Mucosa of rectum (tissue), 2 donors: ENCODE measurements around the gene CENPF.
"Not testable (repeated sequence)": the region's sequence is repeated elsewhere in the genome, so short reads cannot be mapped to it uniquely, and the experiment has no call there.

Source experiments
- H3K27ac ChIP-seq, 2 donors: one replicate each; pipeline ENCODE4 v1.7.0; 2013; ENCODE audit warnings: inconsistent platforms in 2 of 2, low read depth in 2 of 2, low read length in 2 of 2
- H3K27me3 ChIP-seq, 2 donors: one replicate each; pipeline ENCODE4 v1.7.0; 2013; ENCODE audit warnings: low read length in 2 of 2; ENCODE audit not compliant: control insufficient read depth in 2 of 2, insufficient read depth in 2 of 2
- H3K36me3 ChIP-seq, 2 donors: one replicate each; pipeline ENCODE4 v1.7.0; 2013; ENCODE audit warnings: low read length in 2 of 2; ENCODE audit not compliant: control insufficient read depth in 2 of 2, insufficient read depth in 2 of 2
- H3K4me1 ChIP-seq, 2 donors: one replicate each; pipeline ENCODE4 v1.7.0; 2013; ENCODE audit warnings: low read length in 2 of 2, mild to moderate bottlenecking in 1 of 2; ENCODE audit not compliant: control insufficient read depth in 2 of 2, insufficient read depth in 2 of 2
- H3K4me3 ChIP-seq, 2 donors: one replicate each; pipeline ENCODE4 v1.7.0; 2013; ENCODE audit warnings: low read length in 2 of 2
- H3K9ac ChIP-seq, 2 donors: one replicate each; pipeline ENCODE4 v1.7.0; 2013; ENCODE audit warnings: low read length in 2 of 2, low read depth in 1 of 2, mild to moderate bottlenecking in 1 of 2
- H3K9me3 ChIP-seq, 2 donors: one replicate each; pipeline ENCODE4 v1.7.0; 2013; ENCODE audit warnings: low read length in 2 of 2; ENCODE audit not compliant: control insufficient read depth in 2 of 2
- donor health status: healthy.
- donor health status: Normal muscosa, but diverticular disease.

Gene CENPF

DNA sequence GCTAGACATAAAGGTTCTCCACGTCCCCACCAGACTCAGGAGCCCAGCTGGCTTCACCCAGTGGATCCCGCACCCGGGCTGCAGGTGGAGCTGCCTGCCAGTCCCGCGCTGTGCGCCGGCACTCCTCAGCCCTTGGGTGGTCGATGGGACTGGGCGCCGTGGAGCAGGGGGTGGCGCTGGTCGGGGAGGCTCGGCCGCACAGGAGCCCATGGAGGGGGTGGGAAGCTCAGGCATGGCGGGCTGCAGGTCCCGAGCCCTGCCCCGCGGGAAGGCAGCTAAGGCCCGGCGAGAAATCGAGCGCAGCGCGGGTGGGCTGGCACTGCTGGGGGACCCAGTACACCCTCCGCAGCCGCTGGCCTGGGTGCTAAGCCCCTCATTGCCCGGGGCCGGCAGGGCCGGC, 70.0 kb downstream of the CENPF start:
- H3K36me3 ChIP-seq, H3K4me3 ChIP-seq, H3K4me1 ChIP-seq, H3K27me3 ChIP-seq, H3K9me3 ChIP-seq, H3K27ac ChIP-seq, H3K9ac ChIP-seq: not testable (repeated sequence)

DNA sequence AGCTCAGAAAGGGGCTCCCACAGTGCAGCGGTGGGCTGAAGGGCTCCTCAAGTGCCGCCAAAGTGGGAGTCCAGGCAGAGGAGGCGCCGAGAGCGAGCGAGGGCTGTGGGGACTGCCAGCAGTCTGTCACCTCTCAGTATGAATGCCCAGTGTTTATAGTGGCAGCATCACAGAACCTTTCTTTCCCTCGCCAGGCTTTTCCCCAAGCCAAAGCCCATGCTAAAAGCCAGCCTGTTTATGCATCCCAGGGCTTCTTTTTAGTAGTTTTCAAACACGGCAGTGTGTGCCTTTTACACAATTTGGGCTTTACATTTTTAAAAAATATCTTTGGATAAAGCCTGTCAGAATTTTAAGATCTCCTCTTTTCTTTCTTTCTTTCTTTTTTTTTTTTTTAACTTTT, 70.6 kb downstream of the CENPF start:
- no peaks in the 10 kb centered on the region for H3K27me3 ChIP-seq
- no peaks in the 10 kb centered on the region for H3K9me3 ChIP-seq
- no peak overlapping the region for H3K27ac ChIP-seq
- H3K4me1 ChIP-seq, result no peaks in the 10 kb centered on the region
- H3K9ac ChIP-seq, result no peak overlapping the region
- no peaks in the 10 kb centered on the region for H3K36me3 ChIP-seq
- H3K4me3 ChIP-seq, result no peak overlapping the region

DNA sequence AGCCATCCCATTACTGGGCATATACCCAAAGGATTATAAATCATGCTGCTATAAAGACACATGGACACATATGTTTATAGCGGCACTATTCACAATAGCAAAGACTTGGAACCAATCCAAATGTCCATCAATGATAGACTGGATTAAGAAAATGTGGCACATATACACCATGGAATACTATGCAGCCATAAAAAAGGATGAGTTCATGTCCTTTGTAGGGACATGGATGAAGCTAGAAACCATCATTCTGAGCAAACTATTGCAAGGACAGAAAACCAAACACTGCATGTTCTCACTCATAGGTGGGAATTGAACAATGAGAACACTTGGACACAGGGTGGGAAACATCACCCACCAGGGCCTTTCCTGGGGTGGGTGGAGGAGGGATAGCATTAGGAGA, 72.5 kb downstream of the CENPF start:
- H3K9me3 ChIP-seq, H3K9ac ChIP-seq, H3K36me3 ChIP-seq, H3K27ac ChIP-seq, H3K4me1 ChIP-seq, H3K4me3 ChIP-seq, H3K27me3 ChIP-seq: not testable (repeated sequence)

- Histone ChIP-seq H3K27me3 (no peaks in the 10 kb centered on the region), H3K4me1 (no peaks in the 10 kb centered on the region), H3K9me3 (no peaks in the 10 kb centered on the region), H3K9ac (no peak overlapping the region), H3K36me3 (no peaks in the 10 kb centered on the region), H3K27ac (no peak overlapping the region), H3K4me3 (no peak overlapping the region)
These were observed 73.8 kb downstream of the CENPF start for GRCh38 chr1:214676747-214677146.

GRCh38 chr1:214677945-214678344, 75.0 kb downstream of the CENPF start:
- H3K4me3 ChIP-seq, result no peak overlapping the region
- no peaks in the 10 kb centered on the region for H3K36me3 ChIP-seq
- no peaks in the 10 kb centered on the region for H3K4me1 ChIP-seq
- H3K27ac ChIP-seq, result no peak overlapping the region
- H3K27me3 ChIP-seq, result no peaks in the 10 kb centered on the region
- no peak overlapping the region for H3K9ac ChIP-seq
- H3K9me3 ChIP-seq, result no peaks in the 10 kb centered on the region

DNA sequence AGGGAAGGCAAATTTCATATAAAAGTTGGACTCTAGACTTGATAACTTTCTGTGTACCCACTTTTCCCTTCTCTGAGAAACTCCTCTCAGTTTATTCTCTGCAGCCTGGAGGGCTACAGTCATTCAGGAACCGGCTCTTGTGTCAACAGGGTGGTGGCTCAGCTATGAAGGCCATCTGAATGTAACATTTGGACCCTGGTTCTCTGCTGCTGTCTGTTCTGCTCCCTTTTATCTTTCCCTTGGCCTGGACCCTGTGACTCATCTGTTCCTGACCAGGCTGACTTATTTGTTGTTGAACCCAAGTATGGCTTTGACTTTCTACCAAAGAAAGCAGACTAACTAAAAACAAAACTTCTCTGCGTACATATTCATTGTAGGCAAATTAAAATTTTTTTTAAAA, 75.4 kb downstream of the CENPF start:
- no peaks in the 10 kb centered on the region for H3K27me3 ChIP-seq

DNA sequence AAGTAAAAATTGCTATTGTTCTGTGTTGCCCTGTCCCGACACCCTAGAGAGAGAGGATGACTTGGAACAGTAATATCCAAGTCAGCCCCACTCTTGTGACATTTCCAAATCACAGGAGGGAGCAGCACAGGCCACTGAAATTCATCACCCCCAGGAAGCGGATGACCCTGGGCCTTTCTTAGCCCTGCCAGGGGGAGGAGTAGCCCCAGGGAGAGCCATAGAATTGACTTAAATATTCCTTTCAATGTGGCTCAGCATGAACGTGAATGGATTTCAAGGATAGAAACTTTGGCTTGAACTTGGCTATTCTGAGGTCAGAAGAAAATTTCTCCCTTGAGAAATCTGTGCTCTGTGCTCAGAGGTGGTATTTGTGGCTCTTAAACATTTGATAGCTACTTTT, 80.6 kb downstream of the CENPF start:
- Histone ChIP-seq H3K9me3 (no peaks in the 10 kb centered on the region), H3K27me3 (no peaks in the 10 kb centered on the region), H3K27ac (no peak overlapping the region), H3K9ac (no peak overlapping the region), H3K4me1 (no peaks in the 10 kb centered on the region), H3K4me3 (no peak overlapping the region), H3K36me3 (no peaks in the 10 kb centered on the region)

More for the DNA sequence above, 75.4 kb downstream of the CENPF start:
- Histone ChIP-seq H3K9me3 (no peaks in the 10 kb centered on the region), H3K36me3 (no peaks in the 10 kb centered on the region), H3K4me3 (no peak overlapping the region), H3K9ac (no peak overlapping the region), H3K4me1 (no peaks in the 10 kb centered on the region), H3K27ac (no peak overlapping the region)

- no peaks in the 10 kb centered on the region for H3K4me1 ChIP-seq
- no peak overlapping the region for H3K9ac ChIP-seq
These were observed 82.9 kb downstream of the CENPF start for GRCh38 chr1:214685906-214686305.

DNA sequence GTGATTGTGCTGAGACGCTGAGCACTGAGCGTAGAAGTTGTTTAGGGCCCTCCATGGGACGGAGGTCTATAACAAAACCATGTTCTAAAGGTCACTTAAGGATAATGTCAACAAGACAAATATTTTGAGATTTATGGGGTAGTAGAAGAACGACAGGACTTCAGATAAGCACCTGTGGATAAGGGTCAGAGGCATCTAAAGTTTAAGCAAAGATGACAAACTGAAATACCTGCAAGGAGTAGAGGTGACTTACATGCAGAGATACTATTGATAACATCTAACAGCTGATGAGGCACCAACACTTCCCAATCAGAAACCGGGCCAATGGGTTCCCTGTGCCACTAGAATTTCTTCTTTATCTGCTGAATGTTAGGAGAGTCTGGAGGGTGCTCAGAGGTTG, 83.5 kb downstream of the CENPF start:
- H3K27me3 ChIP-seq, result no peaks in the 10 kb centered on the region
- no peaks in the 10 kb centered on the region for H3K4me1 ChIP-seq
- no peaks in the 10 kb centered on the region for H3K9me3 ChIP-seq
- no peak overlapping the region for H3K9ac ChIP-seq
- no peak overlapping the region for H3K4me3 ChIP-seq
- no peak overlapping the region for H3K27ac ChIP-seq
- H3K36me3 ChIP-seq, result no peaks in the 10 kb centered on the region

More at GRCh38 chr1:214685906-214686305, 82.9 kb downstream of the CENPF start:
- Histone ChIP-seq H3K27ac (no peak overlapping the region), H3K4me3 (no peak overlapping the region), H3K36me3 (no peaks in the 10 kb centered on the region), H3K9me3 (no peaks in the 10 kb centered on the region), H3K27me3 (no peaks in the 10 kb centered on the region)

DNA sequence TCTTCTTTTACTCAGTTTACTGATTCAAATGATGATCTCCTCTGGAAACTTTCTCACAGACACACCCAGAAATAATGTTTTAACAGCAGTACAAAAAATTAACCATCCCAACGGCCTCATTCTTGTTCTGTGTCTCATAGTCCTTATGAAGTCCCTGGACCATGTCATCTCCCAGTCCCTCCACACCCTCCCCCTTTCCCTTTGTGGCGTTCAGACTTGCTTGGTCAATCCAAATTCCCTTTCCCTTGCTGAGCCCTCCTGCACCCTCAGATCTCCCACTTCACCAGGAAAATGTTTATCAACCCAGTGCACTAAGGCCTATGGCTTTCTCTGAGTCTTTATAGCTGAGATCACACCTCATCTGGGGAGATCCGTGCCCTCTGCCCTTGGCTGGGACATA, 85.9 kb downstream of the CENPF start:
- Histone ChIP-seq H3K9me3 (no peaks in the 10 kb centered on the region), H3K9ac (no peak overlapping the region), H3K27ac (no peak overlapping the region)

DNA sequence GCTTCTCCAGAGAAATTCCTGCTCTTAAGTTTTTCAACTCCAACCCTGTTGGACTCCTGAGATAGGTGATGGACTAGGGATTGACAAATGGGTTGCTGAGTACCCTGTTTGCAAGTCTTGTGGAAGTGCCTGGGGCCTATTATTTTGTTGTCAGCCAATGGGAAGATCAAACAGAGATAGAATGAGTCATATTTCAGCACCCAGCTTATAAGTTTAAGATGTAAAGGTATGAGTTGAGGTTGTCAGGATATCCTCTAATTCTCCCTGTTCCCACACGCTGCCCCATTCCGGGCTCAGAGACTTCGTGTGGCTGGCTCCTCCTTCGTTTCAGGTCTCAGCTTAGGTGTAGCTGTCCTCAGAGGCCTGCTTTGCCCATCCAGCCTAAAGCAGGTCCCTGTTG, 91.8 kb downstream of the CENPF start:
- Histone ChIP-seq H3K9me3 (no peaks in the 10 kb centered on the region), H3K9ac (no peak overlapping the region), H3K27ac (no peak overlapping the region), H3K4me1 (no peaks in the 10 kb centered on the region), H3K36me3 (no peaks in the 10 kb centered on the region), H3K4me3 (no peak overlapping the region), H3K27me3 (no peaks in the 10 kb centered on the region)

More for the DNA sequence above, 85.9 kb downstream of the CENPF start:
- Histone ChIP-seq H3K27me3 (no peaks in the 10 kb centered on the region), H3K4me3 (no peak overlapping the region), H3K36me3 (no peaks in the 10 kb centered on the region), H3K4me1 (no peaks in the 10 kb centered on the region)
